Aorta (tissue), 5 donors: ENCODE measurements around the gene FABP2. TPM values are rescaled to one million over a fixed set of nuclear protein-coding genes. Genes with fewer than 3 reads are reported as not detected.

Experiments
- ATAC-seq: fragments of 200-7000 bp; cut with Tn5 transposase; one replicate; pipeline ENCODE4 v1.9.1; 2022; ENCODE audit warnings: moderate library complexity; ENCODE audit not compliant: low FRiP score
- DNase-seq, 2 donors: peaks; one replicate each; pipeline ENCODE4 v3.0.0-alpha.2; 2020
- H3K27ac ChIP-seq, 2 donors: one replicate each; pipeline ENCODE4 v1.5.1; 2013; ENCODE audit warnings: low read length in 2 of 2, mild to moderate bottlenecking in 2 of 2, moderate library complexity in 2 of 2, control low read depth in 1 of 2, inconsistent platforms in 1 of 2, low read depth in 1 of 2
- H3K27me3 ChIP-seq, 2 donors: one replicate each; pipeline ENCODE4 v1.6.1; 2013; ENCODE audit warnings: control low read depth in 1 of 2, low read length in 1 of 2, mild to moderate bottlenecking in 1 of 2, moderate library complexity in 1 of 2; ENCODE audit not compliant: insufficient read depth in 2 of 2, control insufficient read depth in 1 of 2
- H3K36me3 ChIP-seq, 2 donors: one replicate each; pipeline ENCODE4 v1.6.1; 2013; ENCODE audit warnings: control low read depth in 1 of 2, low read length in 1 of 2, mild to moderate bottlenecking in 1 of 2; ENCODE audit not compliant: insufficient read depth in 2 of 2, control insufficient read depth in 1 of 2
- H3K4me1 ChIP-seq, 2 donors: one replicate each; pipeline ENCODE4 v1.6.1; 2013; ENCODE audit warnings: low read length in 2 of 2, control low read depth in 1 of 2, mild to moderate bottlenecking in 1 of 2, moderate library complexity in 1 of 2; ENCODE audit not compliant: insufficient read depth in 2 of 2, control insufficient read depth in 1 of 2
- H3K4me3 ChIP-seq, 2 donors: one replicate each; pipeline ENCODE4 v1.5.1; 2013; ENCODE audit warnings: low read length in 2 of 2, control low read depth in 1 of 2, mild to moderate bottlenecking in 1 of 2
- H3K9me3 ChIP-seq: one replicate; pipeline ENCODE4 v1.6.1; 2013; ENCODE audit warnings: mild to moderate bottlenecking, low read length; ENCODE audit not compliant: control insufficient read depth
- WGBS, 2 donors: extraction: QIAGEN DNeasy Blood & Tissue Kit; methylation state at CpG; one replicate each; pipeline ENCODE4 v1.1.7; 2013; 5-methylcytosine and 5-hydroxymethylcytosine counted together
- intact Hi-C, 2 donors: fragments of 100-400 bp; cut with DNase I; formaldehyde crosslinking; loops; one replicate each; pipeline versions ENCODE4 v1.14.2 to v1.15.0; 2022
- polyA plus RNA-seq, 2 donors: library from polyadenylated mRNA; stranded (reverse); fragments of 200-250 nt; gene quantifications; one replicate each; pipeline ENCODE4 v1.2.3, GENCODE V29; 2013
- total RNA-seq, 2 donors: library from RNA; stranded (reverse); fragmentation: NEBNext Ultra II Directional; extraction: Animal tissue kit (Norgen Biotek cat#: 25700); gene quantifications; one replicate each; pipeline ENCODE4 v1.2.1, GENCODE V29; 2021
- donor health status: healthy with polysubstance abuse.
- donor health status: Bipolar disorder and iron deficiency.
- donor health status: DM: no; HTN: no; CAD: no.
- donor health status: DM: no; HTN: no; CAD: no.
- donor health status: DM: yes; HTN: yes; CAD: no.

FABP2 gene
- total and polyA plus RNA-seq, 4 donors: 0.05 to 153 TPM; not detected in 2

GRCh38 chr4:119302073-119302832 lies 19.7 kb downstream of the FABP2 start:
- H3K36me3 ChIP-seq: no peaks in the 10 kb centered on the region
- ATAC-seq (no peak), DNase-seq (no peak)
- H3K9me3 ChIP-seq: no peaks in the 10 kb centered on the region
- intact Hi-C loops: no loop called here
- H3K4me1 ChIP-seq: peaks cover 0 to 4% of the 10 kb centered on the region in 2 donors
- 70 to 75% methylated on average over 5 of the region's 5 CpGs for WGBS, 2 donors
- no peak overlapping the region for H3K27ac ChIP-seq
- no peak overlapping the region for H3K4me3 ChIP-seq
- H3K27me3 ChIP-seq: no peaks in the 10 kb centered on the region

GRCh38 chr4:119300101-119300978 lies 21.6 kb downstream of the FABP2 start:
- H3K4me1 ChIP-seq: peaks cover 1 to 6% of the 10 kb centered on the region in 2 donors
- intact Hi-C loops: no loop called here
- 0% methylated on average over 54 of the region's 54 CpGs for WGBS, 2 donors

DNA sequence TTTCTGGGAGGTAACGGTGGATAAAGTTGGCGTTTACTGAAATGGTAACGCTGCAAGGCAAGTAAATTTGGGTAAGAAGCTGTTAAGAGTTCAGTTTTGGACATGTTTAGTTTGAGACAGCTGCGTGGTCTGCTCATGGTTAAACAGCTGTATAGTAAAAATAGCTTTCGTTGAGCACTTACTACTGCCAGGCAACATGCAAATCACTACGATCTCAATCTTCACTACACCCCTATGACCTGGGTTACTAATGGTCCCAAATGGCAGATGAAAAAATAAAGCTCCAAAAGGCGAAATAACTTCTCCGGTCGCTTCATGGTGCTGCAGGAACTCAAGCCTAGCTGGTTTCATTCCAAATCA lies 22.2 kb downstream of the FABP2 start:
- no peak for DNase-seq
- H3K4me3 ChIP-seq: peak overlapping the region; percentile 81 to 93
- H3K27ac ChIP-seq: peak overlapping the region; percentile 54 to 92
- WGBS, 2 donors: 0% methylated on average over 9 of the region's 9 CpGs
- no peaks in the 10 kb centered on the region for H3K9me3 ChIP-seq
- no peaks in the 10 kb centered on the region for H3K27me3 ChIP-seq
- H3K4me1 ChIP-seq: peaks cover 1 to 6% of the 10 kb centered on the region in 2 donors
- no peaks in the 10 kb centered on the region for H3K36me3 ChIP-seq
- intact Hi-C loops: loop anchor here in 1 of 2 donors (10.0 kb wide), 1 partner anchor 555 kb away; no protein-coding TSS in a partner anchor
- no peak for ATAC-seq

More at GRCh38 chr4:119300101-119300978, 21.6 kb downstream of the FABP2 start:
- Histone ChIP-seq H3K4me3 (peak overlapping the region; percentile 81 to 93), H3K27me3 (no peaks in the 10 kb centered on the region), H3K36me3 (no peaks in the 10 kb centered on the region), H3K27ac (peak overlapping the region; percentile 54 to 92), H3K9me3 (no peaks in the 10 kb centered on the region)
- DNase-seq (peak; percentile 98), ATAC-seq (peak; percentile 98)

GRCh38 chr4:119299260-119299671 lies 22.7 kb downstream of the FABP2 start:
- ATAC-seq (no peak), DNase-seq (no peak)
- Histone ChIP-seq H3K27me3 (no peaks in the 10 kb centered on the region), H3K9me3 (no peaks in the 10 kb centered on the region), H3K36me3 (no peaks in the 10 kb centered on the region), H3K4me3 (peak overlapping the region; percentile 81 to 93), H3K4me1 (peaks cover 1 to 6% of the 10 kb centered on the region in 2 donors), H3K27ac (peak overlapping the region; percentile 54 to 92)
- intact Hi-C loops: loop anchor here in 1 of 2 donors (10.0 kb wide), 1 partner anchor 554 kb away; no protein-coding TSS in a partner anchor
- WGBS, 2 donors: 0 to 3% methylated on average over 2 of the region's 2 CpGs

DNA sequence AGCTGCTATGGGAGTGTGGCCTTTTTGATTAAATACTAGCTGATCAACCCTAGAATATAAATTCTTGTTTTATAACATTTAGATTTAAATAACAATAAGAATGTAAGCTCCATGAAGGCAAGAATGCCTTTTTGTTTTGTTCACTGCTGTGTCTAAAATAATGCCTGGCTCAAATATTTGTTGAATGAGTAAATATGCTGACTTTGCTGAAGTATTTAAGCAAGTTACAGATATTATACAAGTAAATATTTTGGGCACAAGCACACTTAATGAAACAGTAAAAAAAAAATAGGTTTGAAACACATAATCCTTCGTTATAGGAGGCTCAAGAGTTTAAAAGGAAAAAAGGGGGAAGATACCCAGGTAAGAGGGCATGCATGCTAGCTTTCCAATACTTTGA lies 24.1 kb downstream of the FABP2 start:
- H3K4me3 ChIP-seq: peak overlapping the region; percentile 14 to 18
- no peaks in the 10 kb centered on the region for H3K9me3 ChIP-seq
- no peaks in the 10 kb centered on the region for H3K36me3 ChIP-seq
- intact Hi-C loops: loop anchor here in 1 of 2 donors (10.0 kb wide), 1 partner anchor 553 kb away; no protein-coding TSS in a partner anchor
- H3K27me3 ChIP-seq: no peaks in the 10 kb centered on the region
- 84 to 94% methylated on average over 1 of the region's 1 CpG for WGBS, 2 donors
- H3K4me1 ChIP-seq: peaks cover 1 to 6% of the 10 kb centered on the region in 2 donors
- DNase-seq (no peak), ATAC-seq (no peak)
- no peak overlapping the region for H3K27ac ChIP-seq

DNA sequence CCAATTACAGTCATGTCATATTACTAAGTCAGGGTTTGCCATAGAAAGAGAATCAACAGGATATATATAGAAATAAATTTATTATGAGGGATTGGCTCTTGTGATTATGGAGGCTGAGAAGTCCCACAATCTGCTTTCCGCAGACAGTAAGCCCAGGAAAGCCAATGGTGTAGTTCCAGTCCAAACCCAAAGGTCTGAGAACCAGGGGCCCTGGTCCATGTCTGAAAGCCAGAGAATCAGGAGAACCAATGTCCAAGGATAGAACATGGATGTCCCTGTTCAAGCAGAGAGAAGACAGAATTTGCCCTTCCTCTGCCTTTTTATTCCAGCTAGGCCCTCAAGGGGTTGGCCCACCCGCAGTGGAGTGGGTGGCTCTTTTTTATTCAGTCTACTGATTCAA lies 25.6 kb downstream of the FABP2 start:
- Histone ChIP-seq H3K4me3 (no peak overlapping the region), H3K9me3 (no peaks in the 10 kb centered on the region), H3K27me3 (no peaks in the 10 kb centered on the region), H3K36me3 (peaks cover 0 to 2% of the 10 kb centered on the region in 2 donors), H3K27ac (no peak overlapping the region), H3K4me1 (peaks cover 1 to 6% of the 10 kb centered on the region in 2 donors)
- 95 to 98% methylated on average over 2 of the region's 2 CpGs for WGBS, 2 donors
- intact Hi-C loops: loop anchor here in 1 of 2 donors (10.0 kb wide), 1 partner anchor 552 kb away; no protein-coding TSS in a partner anchor
- no peak for DNase-seq
- ATAC-seq: no peak

DNA sequence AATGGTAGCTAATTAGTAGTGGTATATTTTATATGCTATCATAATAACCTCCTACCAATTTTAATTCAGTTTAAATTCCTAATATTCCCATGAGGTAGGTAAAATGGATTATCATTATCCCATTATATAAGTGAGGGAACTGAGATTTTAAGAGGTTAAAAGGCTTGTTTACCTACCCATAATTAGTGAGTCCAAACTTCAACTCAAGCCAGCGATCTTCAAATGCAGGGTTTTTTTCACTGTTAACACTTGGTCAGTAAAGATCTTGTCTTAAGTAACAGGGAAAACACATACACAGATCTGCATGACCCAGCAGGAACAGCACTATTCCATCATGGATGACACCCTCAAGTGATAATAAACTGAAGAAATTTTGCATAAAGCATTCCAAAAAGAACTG lies 31.3 kb downstream of the FABP2 start:
- no peak for DNase-seq
- H3K36me3 ChIP-seq: peaks cover 0 to 2% of the 10 kb centered on the region in 2 donors
- WGBS, 2 donors: 85 to 88% methylated on average over 1 of the region's 1 CpG
- H3K4me3 ChIP-seq: no peak overlapping the region
- no peak overlapping the region for H3K27ac ChIP-seq
- no peaks in the 10 kb centered on the region for H3K4me1 ChIP-seq
- intact Hi-C loops: loop anchor here (2.0 to 10.0 kb wide), 2 partner anchors 308 to 546 kb away; no protein-coding TSS in a partner anchor
- ATAC-seq: no peak
- no peaks in the 10 kb centered on the region for H3K27me3 ChIP-seq
- H3K9me3 ChIP-seq: no peaks in the 10 kb centered on the region

DNA sequence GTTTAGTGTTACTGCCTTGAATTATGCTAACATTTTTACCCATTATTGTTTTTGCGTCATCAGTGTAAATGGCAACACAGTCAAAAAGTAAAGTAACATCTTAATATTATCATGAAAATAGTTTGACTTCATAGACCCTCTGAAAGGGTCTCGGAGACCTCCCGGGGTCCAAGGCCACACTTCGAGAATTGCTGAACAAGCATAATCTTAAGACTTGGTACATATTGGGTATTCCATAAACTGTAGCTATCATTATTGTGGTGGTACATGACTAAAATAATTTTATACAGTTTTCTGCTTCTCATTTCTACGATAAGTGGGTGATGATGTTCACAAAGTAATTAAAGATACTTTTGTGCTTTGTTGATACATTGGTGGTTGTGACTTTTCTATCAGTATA lies 32.6 kb downstream of the FABP2 start:
- Histone ChIP-seq H3K9me3 (no peaks in the 10 kb centered on the region), H3K27ac (no peak overlapping the region), H3K27me3 (no peaks in the 10 kb centered on the region), H3K4me3 (no peak overlapping the region), H3K36me3 (peaks cover 0 to 2% of the 10 kb centered on the region in 2 donors), H3K4me1 (no peaks in the 10 kb centered on the region)
- ATAC-seq: no peak
- no peak for DNase-seq
- intact Hi-C loops: loop anchor here (5.0 kb wide), 2 partner anchors 77 to 247 kb away; partner anchors contain the start of gene USP53 (in 1 of the 2)
- 93 to 95% methylated on average over 5 of the region's 5 CpGs for WGBS, 2 donors
